Activated CD8-positive, alpha-beta memory T cell treated with anti-CD3 and anti-CD28 coated beads, Interleukin-2, amount 50 U/mL, for 24 hours (primary cell): ENCODE results near the gene OPN1MW.
A peak's percentile ranks its signal among the peaks of the same experiment; 100 is the strongest.
"Not testable (repeated sequence)": the region's sequence is repeated elsewhere in the genome, so short reads cannot be mapped to it uniquely, and the experiment has no call there.

Experiments used
- DNase-seq: peaks from one replicate; pipeline ENCODE4 v3.0.0-alpha.2; 2020; ENCODE audit errors: extremely low read depth

Gene OPN1MW

DNA sequence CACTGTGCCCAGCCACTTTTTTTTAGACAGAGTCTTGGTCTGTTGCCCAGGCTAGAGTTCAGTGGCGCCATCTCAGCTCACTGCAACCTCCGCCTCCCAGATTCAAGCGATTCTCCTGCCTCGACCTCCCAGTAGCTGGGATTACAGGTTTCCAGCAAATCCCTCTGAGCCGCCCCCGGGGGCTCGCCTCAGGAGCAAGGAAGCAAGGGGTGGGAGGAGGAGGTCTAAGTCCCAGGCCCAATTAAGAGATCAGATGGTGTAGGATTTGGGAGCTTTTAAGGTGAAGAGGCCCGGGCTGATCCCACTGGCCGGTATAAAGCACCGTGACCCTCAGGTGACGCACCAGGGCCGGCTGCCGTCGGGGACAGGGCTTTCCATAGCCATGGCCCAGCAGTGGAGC is at the start of gene OPN1MW:
TSS of gene OPN1MW (plus strand) at position 301 of the 400 bp plus-strand sequence. CDS start at position 383, 82 bp downstream.
- not testable (repeated sequence) for DNase-seq

DNA sequence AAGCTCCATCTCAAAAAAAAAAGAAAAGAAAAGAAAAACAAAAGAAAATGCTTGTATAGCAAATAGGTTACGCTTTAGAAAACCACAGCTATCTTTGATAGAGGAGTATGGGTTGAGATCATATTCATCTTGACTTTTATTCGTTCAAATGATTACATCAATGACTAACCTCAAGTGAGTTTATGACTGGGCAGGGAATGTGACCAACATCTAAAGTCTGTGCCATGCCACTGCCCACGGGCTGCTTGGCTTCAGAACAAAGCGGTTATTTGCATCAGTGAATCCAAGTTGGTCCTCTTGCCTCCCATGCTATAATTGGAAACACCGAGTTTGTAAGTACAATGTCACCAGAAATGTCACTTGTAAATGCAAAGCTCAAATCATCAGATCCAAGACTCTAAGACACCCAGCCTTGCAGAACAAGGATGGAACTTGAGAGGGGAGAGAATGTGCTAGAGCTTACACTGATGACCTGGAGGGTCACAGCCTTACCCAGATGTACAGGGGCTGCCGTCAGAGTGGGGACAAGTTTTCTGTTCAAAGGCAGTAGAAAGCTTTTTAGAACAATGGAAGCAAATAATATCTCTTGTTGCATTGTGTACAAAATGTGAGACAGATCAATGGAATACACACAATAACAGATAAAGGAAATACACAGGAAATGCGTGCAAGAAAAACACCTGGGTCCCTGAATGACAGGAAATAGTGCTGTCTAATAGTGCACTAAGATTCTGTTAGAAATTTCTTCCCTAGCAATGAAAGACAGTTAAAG is 46.8 kb upstream of the OPN1MW start:
- DNase-seq = no peak

DNA sequence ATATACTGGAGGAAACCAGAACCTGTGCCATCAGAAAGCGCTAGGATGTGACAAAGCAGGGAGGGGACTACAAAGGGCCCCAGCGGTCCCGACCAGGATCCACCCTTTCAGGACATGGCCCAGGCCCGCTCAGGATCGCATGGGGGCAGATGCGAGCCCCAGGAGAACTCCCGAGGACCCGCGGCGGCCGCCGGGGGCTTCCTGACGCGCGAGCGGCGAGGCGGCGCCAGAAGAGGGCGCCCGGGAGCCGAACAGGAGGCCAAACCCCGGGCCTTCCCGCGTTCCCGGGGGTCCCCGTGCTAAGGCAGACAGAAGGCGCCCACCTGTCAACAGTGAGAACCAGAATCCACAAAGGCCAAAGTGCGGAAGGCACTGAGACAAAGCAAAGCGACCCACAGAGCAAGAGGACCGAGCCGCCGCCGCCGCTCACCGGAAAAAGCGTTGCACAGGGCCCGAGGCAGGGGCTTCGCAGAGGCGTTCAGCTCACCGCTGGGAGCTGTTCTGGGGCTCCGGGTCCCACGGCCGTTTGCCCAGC is 45.7 kb upstream of the OPN1MW start:
- peak; percentile 10 for DNase-seq

DNA sequence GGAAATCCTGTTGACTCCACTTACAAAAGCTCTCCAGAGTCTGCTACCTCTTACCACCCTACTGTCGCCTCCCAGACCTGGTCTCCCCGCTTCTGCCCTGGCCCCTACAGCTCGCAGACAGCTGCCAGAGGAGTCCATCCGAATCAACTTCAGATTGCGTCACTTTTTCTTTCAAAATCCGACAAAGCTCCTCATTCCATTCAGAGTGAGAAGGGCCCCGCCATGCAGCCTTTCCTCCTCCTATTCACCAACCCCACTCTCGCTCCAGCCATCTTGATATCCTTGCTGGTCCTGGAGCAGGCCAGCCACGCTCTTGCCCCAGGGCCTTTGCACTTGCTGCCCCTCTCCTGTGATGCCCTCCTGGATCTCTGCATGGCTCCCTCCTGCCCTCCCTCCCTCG is 43.5 kb upstream of the OPN1MW start:
- DNase-seq = no peak

DNA sequence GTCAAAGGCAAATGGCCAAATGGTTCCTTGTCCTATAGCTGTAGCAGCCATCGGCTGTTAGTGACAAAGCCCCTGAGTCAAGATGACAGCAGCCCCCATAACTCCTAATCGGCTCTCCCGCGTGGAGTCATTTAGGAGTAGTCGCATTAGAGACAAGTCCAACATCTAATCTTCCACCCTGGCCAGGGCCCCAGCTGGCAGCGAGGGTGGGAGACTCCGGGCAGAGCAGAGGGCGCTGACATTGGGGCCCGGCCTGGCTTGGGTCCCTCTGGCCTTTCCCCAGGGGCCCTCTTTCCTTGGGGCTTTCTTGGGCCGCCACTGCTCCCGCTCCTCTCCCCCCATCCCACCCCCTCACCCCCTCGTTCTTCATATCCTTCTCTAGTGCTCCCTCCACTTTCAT is 42.2 kb upstream of the OPN1MW start:
- no peak for DNase-seq

DNA sequence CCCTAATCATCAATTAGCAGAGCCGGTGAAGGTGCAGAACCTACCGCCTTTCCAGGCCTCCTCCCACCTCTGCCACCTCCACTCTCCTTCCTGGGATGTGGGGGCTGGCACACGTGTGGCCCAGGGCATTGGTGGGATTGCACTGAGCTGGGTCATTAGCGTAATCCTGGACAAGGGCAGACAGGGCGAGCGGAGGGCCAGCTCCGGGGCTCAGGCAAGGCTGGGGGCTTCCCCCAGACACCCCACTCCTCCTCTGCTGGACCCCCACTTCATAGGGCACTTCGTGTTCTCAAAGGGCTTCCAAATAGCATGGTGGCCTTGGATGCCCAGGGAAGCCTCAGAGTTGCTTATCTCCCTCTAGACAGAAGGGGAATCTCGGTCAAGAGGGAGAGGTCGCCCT is 41.7 kb upstream of the OPN1MW start:
- no peak for DNase-seq

DNA sequence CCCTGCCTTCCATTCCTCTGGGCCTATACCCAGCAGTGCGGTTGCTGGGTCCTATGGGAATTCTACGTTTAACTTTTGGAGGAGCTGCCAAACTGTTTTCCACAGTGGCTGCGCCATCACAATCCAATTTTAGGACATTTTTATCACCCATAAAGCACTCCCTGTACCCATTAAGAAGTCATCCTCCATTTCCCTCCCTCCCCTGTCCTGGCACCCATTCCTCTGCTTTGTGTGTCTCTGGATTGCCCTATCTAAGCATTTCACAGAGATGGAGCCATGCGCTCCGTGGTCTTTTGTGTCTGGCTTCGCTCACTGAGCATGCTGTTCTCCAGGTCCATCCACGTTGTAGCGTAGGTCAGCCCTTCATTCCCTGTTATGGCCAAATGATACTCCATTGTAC is 40.0 kb upstream of the OPN1MW start:
- DNase-seq = no peak

DNA sequence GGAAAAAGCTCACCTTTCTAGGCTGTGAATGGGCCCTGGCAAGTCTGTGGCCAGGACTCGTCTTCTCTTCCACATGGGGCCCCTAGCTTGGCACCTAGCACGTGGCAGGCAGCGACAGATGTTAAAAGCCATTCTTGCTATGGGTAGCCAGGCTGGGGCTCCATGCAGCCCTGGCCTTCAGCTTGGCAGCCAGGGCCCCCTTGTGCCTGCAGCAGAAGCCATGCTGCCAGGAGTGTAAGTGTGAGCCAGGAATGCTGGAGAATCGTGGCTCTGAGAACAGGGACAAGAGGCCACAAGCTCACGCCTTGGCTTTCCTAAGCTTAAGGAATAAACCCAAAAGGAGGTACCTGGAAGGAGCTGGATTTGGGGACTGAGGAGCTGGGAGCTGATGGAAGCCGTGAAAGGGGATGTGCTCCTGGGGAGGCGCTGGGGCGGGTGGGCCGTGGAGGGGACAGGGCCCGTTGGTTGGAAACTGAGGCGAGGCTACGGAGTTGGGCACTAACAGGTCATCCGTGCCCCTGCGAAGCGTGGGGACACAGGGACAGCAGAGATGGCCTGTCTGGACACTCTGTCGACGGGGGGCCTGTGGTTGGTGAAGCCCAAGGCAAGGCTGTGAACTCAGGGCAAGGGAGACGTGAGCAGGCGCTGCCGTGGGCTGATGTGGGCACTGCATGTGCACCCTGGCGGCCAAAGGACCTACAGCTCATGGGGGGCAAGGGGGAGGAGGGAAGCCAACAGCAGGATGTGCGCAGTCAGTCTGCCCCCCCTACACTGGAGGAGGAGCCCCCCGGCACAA is 39.2 kb upstream of the OPN1MW start:
- no peak for DNase-seq

DNA sequence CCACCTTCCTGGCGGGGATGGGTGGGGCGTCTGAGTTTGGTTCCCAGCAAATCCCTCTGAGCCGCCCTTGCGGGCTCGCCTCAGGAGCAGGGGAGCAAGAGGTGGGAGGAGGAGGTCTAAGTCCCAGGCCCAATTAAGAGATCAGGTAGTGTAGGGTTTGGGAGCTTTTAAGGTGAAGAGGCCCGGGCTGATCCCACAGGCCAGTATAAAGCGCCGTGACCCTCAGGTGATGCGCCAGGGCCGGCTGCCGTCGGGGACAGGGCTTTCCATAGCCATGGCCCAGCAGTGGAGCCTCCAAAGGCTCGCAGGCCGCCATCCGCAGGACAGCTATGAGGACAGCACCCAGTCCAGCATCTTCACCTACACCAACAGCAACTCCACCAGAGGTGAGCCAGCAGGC is 38.4 kb upstream of the OPN1MW start, which contains the start of gene OPN1LW:
TSS of gene OPN1LW (plus strand) at position 234 of the 400 bp plus-strand sequence. CDS start at position 275, 41 bp downstream.
- DNase-seq = not testable (repeated sequence)

DNA sequence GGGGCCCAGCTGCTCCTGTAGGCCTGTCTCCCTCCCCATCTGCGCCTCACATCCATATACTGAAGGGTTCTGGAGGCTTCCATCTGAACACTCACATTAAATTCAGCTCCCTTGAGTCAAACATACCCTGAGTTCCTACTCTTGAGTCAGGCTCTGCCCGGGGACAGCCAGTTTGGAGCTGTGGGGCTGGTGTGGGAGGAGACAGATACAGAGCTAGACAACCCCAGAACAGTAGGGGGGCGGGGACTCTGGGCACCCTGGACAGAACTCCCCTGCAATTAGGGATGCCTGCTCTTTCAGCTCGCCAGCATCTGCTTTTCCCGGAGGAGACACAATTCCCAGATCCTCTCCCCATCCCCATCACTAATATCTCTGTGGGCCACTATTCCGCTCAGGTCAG is 31.4 kb upstream of the OPN1MW start:
- DNase-seq = not testable (repeated sequence)

DNA sequence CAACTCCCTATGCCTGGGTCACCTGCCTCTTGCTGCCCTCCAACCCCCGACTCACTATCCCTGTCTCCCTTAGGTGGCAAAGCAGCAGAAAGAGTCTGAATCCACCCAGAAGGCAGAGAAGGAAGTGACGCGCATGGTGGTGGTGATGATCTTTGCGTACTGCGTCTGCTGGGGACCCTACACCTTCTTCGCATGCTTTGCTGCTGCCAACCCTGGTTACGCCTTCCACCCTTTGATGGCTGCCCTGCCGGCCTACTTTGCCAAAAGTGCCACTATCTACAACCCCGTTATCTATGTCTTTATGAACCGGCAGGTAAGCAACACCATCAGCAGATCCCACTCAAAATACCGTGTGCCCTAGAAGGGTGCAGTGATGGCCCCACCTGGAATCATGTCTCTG is 26.2 kb upstream of the OPN1MW start:
- DNase-seq = not testable (repeated sequence)

DNA sequence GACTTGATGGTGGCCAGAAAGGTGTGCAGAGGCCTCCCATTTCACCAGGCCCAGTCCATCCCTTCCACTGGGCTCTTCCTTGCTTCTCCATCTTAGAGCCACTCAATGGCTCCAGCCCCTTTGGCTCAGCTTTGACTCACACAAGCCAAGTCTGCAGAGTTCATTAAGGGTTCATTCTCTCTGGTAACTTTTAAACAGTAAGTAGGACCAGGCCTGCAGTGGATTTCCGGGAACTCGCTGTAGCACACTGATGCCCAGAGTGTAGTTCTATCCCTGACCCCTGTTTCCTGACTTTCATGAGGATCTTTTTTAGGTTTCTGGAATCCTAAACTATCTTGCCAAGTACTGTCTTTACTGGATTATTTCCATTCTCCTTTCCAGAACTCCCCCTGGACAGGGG is 25.2 kb upstream of the OPN1MW start:
- DNase-seq = not testable (repeated sequence)

DNA sequence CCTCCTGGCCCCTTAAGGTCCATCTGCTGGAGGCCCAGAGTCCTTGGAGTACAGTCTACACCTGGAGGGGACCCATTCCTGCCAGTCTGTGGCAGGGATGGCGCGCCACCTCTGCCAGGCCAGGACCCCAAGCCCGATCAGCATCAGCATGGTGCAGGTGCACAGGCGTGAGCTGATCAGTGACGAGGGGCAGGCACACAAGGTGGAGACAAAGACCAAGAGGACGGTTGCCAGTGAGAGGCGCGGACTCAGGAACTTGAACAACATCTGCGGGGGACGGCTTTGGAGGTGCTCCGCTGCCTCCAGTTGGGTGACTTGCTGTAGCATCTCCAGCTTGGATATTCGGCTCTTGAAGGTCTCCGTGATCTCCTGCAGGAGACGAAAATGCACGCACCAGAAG is 23.1 kb upstream of the OPN1MW start:
- DNase-seq = not testable (repeated sequence)

DNA sequence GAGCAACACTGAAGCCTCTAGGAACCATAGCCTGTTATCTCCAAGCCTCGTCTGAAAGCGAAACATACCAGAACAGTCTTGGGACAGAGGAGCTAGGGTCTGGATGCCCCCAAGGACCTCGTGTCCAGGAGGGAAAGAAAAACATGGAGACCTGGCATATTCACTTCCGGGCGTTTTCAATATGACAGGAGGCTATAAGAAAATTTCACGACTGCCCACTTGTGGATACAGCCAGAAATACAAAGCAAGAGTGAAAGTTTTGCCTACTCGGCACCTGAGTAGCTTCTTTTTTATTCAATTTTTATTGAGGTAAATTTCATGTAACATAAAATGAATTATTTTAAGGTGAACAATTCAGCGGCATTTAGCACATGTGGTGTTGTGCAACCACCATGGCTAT is 17.5 kb upstream of the OPN1MW start:
- DNase-seq = not testable (repeated sequence)

DNA sequence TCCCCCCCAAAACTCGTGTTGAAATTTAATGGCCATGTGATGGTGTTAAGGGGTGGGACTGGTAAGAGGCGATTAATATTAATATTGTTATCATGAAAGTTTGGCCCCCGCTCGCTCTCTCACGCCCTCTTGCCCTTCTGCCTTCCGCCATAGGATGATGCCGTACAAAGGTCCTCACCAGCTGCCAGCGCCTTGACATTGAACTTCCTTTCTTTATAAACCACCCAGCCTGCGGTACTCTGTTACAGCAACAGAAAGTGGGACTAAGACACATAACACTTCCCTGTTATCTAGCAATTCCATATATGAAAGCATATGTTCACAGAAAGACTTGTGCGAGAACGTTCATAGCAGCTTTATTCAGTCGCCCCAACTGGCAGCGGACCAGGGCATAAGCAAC is 14.0 kb upstream of the OPN1MW start:
- DNase-seq = not testable (repeated sequence)

DNA sequence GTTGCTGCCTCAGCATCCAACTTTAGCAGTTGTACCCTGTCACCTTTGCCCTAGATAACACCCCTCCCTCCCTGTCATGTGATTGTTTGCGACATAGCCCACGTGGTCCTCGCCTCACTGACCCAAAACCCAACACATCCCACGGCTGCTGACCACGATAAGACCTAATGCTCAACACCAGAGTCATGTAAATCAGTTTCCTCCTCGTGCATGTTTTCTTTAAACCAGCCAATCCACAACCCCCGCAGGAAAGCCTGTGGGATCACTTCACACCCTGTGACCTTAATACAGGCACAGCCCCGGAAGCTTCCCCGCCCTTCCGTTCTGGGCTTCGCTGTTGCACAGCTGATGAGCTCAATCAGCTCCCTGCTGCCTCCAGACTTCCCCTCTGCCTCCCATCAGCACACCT is 9.9 kb upstream of the OPN1MW start:
- not testable (repeated sequence) for DNase-seq

DNA sequence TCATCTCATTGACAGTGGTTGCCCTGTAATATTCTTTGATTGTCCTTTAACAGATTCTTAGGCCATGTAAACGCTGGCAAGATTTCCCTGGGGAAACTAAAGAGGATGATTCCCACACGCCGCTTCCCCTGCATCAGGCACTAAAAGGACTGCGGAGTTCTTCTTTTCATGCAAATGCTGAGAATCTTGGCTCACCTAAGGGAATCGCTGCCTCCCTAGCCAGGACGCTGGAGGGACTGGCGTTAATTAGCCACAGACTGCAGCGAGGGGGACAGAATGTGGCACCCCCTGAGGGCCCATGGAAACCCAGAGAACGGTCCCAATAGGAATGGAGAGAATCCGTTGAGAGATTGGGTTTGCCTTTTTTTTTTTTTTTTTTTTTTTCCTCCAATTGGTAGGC is 8.0 kb upstream of the OPN1MW start:
- not testable (repeated sequence) for DNase-seq

DNA sequence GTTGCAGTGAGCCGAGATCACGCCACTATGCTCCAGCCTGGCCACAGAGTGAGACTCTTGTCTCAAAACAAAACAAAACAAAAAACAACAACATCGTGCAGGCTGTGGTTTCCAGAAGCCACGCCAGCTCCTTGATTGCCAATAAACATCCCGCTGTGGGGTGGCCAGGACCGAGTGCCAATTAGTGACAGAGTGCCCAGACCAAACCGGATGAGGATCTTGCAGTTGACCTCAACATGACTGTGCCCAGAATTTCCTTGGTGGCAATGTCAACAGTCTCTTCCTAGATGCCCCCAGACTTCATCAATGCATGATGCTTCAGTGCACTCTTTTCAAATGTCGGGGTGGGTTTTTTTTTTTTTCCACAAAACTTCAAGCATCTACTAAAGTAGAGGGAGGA is 1.4 kb downstream of the OPN1MW start:
- DNase-seq = not testable (repeated sequence)

DNA sequence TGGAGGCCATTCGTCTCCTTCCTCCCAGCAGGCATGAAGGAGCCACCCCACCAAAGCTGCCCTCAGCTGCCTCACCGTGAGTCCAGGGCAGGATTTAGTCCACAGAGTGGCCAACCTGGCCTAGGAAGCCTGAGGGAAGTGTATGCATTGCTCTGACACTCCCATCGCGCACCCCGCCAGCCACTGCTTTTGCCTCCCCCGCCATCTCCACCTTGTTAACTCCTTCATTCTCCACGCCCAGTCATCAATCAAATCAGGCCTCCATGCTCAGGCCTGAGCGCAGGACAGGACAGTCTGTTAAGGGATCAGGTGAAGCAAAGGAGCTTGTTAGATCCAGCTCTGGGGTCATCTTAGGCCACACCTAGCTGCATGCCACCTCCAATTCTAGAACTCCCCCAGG is 10.4 kb downstream of the OPN1MW start:
- DNase-seq = not testable (repeated sequence)

DNA sequence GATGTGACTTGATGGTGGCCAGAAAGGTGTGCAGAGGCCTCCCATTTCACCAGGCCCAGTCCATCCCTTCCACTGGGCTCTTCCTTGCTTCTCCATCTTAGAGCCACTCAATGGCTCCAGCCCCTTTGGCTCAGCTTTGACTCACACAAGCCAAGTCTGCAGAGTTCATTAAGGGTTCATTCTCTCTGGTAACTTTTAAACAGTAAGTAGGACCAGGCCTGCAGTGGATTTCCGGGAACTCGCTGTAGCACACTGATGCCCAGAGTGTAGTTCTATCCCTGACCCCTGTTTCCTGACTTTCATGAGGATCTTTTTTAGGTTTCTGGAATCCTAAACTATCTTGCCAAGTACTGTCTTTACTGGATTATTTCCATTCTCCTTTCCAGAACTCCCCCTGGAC is 11.9 kb downstream of the OPN1MW start:
- DNase-seq = not testable (repeated sequence)

DNA sequence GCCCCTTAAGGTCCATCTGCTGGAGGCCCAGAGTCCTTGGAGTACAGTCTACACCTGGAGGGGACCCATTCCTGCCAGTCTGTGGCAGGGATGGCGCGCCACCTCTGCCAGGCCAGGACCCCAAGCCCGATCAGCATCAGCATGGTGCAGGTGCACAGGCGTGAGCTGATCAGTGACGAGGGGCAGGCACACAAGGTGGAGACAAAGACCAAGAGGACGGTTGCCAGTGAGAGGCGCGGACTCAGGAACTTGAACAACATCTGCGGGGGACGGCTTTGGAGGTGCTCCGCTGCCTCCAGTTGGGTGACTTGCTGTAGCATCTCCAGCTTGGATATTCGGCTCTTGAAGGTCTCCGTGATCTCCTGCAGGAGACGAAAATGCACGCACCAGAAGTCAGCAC is 14.1 kb downstream of the OPN1MW start:
- not testable (repeated sequence) for DNase-seq

DNA sequence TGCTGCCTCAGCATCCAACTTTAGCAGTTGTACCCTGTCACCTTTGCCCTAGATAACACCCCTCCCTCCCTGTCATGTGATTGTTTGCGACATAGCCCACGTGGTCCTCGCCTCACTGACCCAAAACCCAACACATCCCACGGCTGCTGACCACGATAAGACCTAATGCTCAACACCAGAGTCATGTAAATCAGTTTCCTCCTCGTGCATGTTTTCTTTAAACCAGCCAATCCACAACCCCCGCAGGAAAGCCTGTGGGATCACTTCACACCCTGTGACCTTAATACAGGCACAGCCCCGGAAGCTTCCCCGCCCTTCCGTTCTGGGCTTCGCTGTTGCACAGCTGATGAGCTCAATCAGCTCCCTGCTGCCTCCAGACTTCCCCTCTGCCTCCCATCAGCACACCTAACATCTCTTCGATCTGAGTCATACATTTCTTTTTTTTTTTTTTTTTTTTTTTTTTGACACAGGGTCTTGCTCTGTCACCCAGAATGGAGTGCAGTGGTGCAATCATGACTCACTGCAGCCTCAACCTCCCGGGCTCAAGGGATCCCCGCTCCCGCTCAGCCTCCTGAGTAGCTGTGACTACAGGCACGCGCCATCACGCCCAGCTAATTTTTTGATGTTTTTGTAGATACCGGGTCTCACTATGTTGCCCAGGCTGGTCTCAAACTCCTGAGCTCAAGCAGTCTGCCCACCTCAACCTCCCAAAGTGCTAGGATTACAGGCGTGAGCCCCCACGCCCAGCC is 27.4 kb downstream of the OPN1MW start:
- DNase-seq = not testable (repeated sequence)
